Measurements from ENCODE around the gene NOL7. TPM values are rescaled to one million over a fixed set of nuclear protein-coding genes. Genes with fewer than 3 reads are reported as not detected.

NOL7 gene
- total and polyA plus RNA-seq, 2 donors (not counting 1 experiment from before 2014, with no cell fraction given) = 24.7 to 58.3 TPM

GRCh38 chr6:13635948-13636658 lies 21.0 kb downstream of the NOL7 start:
- TF ChIP-seq EZH2 (IDR thresholded peaks at IDR 0.05; ENCODE audit: borderline replicate concordance, insufficient read depth, low read depth, low read length, poor library complexity, severe bottlenecking) (no peak), CTCF (IDR thresholded peaks at IDR 0.05) (no peak)
- Mint-ChIP-seq H3K27ac (no peak overlapping the region), H3K4me1 (peaks cover 10% of the 10 kb centered on the region), H3K4me3 (no peak overlapping the region), H3K27me3 (no peaks in the 10 kb centered on the region), H3K9me3 (ENCODE audit: insufficient read depth) (no peaks in the 10 kb centered on the region)
- Histone ChIP-seq H3K27ac (ENCODE audit: low read length in 2 of 2) (no peak overlapping the region), H2AFZ (ENCODE audit: insufficient read depth, low read depth, low read length, poor library complexity, severe bottlenecking) (no peak overlapping the region), H3K9me3 (ENCODE audit: control extremely low read depth in 1 of 3, control insufficient read depth in 2 of 3, insufficient read depth in 1 of 3, low read length in 2 of 3) (no peaks in the 10 kb centered on the region), H3K79me2 (ENCODE audit: control insufficient read depth, insufficient read depth, low read length) (no peaks in the 10 kb centered on the region), H3K27me3 (replicated peaks in 1 of 4; ENCODE audit: control extremely low read depth in 1 of 4, control insufficient read depth in 3 of 4, insufficient read depth in 4 of 4, low read length in 3 of 4) (no peaks in the 10 kb centered on the region), H3K4me3 (ENCODE audit: control extremely low read depth in 1 of 5, extremely low read depth in 1 of 5, insufficient read depth in 1 of 5, low read depth in 2 of 5, low read length in 4 of 5) (no peak overlapping the region), H4K20me1 (ENCODE audit: control insufficient read depth, insufficient read depth, low read length, poor library complexity, severe bottlenecking) (no peaks in the 10 kb centered on the region), H3K4me1 (ENCODE audit: control insufficient read depth in 2 of 2, insufficient read depth in 2 of 2, low read length in 2 of 2) (no peaks in the 10 kb centered on the region), H3K36me3 (replicated peaks in 1 of 2; ENCODE audit: control extremely low read depth in 1 of 2, control insufficient read depth in 1 of 2, extremely low read depth in 1 of 2, insufficient read depth in 2 of 2, low read length in 1 of 2) (peaks cover 7 to 48% of the 10 kb centered on the region in 2 experiments), H3K9ac (ENCODE audit: low read length) (no peak overlapping the region), H3K4me2 (replicated peaks; ENCODE audit: low read depth, low read length, poor library complexity, severe bottlenecking) (no peak overlapping the region)
- no peak for DNase-seq
- no CpG with 5 or more reads among the region's 4 CpGs for WGBS (ENCODE audit: insufficient coverage)
- intact Hi-C loops (cut with micrococcal nuclease) = no loop called here
- no peak for ATAC-seq (ENCODE audit: low read depth)
- ChIA-PET POLR2A (no interaction called here), CTCF (interaction anchor here (0.7 to 1.6 kb wide), 4 partner anchors 9 to 725 kb away, joined by 3 to 8 read pairs (median 3); no protein-coding TSS in a partner anchor)

- POLR2A ChIA-PET = interaction anchor here (0.6 kb wide), 1 partner anchor 252 kb away, joined by 8 read pairs; no protein-coding TSS in a partner anchor
- no peak overlapping the region for H3K4me2 ChIP-seq (replicated peaks; ENCODE audit: low read depth, low read length, poor library complexity, severe bottlenecking)
- intact Hi-C loops (cut with micrococcal nuclease) = no loop called here
Measured at GRCh38 chr6:13638014-13638413, 22.9 kb downstream of the NOL7 start.

More at GRCh38 chr6:13638014-13638413, 22.9 kb downstream of the NOL7 start:
- Histone ChIP-seq H3K27ac (ENCODE audit: low read length in 2 of 2) (no peak overlapping the region), H4K20me1 (ENCODE audit: control insufficient read depth, insufficient read depth, low read length, poor library complexity, severe bottlenecking) (no peaks in the 10 kb centered on the region), H3K9me3 (ENCODE audit: control extremely low read depth in 1 of 3, control insufficient read depth in 2 of 3, insufficient read depth in 1 of 3, low read length in 2 of 3) (no peaks in the 10 kb centered on the region), H2AFZ (ENCODE audit: insufficient read depth, low read depth, low read length, poor library complexity, severe bottlenecking) (no peak overlapping the region), H3K9ac (ENCODE audit: low read length) (no peak overlapping the region), H3K27me3 (replicated peaks in 1 of 4; ENCODE audit: control extremely low read depth in 1 of 4, control insufficient read depth in 3 of 4, insufficient read depth in 4 of 4, low read length in 3 of 4) (no peaks in the 10 kb centered on the region), H3K4me3 (ENCODE audit: control extremely low read depth in 1 of 5, extremely low read depth in 1 of 5, insufficient read depth in 1 of 5, low read depth in 2 of 5, low read length in 4 of 5) (no peak overlapping the region), H3K79me2 (ENCODE audit: control insufficient read depth, insufficient read depth, low read length) (no peaks in the 10 kb centered on the region), H3K36me3 (replicated peaks in 1 of 2; ENCODE audit: control extremely low read depth in 1 of 2, control insufficient read depth in 1 of 2, extremely low read depth in 1 of 2, insufficient read depth in 2 of 2, low read length in 1 of 2) (peaks cover 0 to 42% of the 10 kb centered on the region in 2 experiments), H3K4me1 (ENCODE audit: control insufficient read depth in 2 of 2, insufficient read depth in 2 of 2, low read length in 2 of 2) (no peaks in the 10 kb centered on the region)
- no peak overlapping the region for H3K4me3 Mint-ChIP-seq
- no peaks in the 10 kb centered on the region for H3K9me3 Mint-ChIP-seq (ENCODE audit: insufficient read depth)
- WGBS (ENCODE audit: insufficient coverage) = no CpG with 5 or more reads among the region's 1 CpG
- no peaks in the 10 kb centered on the region for H3K27me3 Mint-ChIP-seq
- peaks cover 10% of the 10 kb centered on the region for H3K4me1 Mint-ChIP-seq
- H3K27ac Mint-ChIP-seq = no peak overlapping the region
- DNase-seq (no peak), ATAC-seq (ENCODE audit: low read depth) (no peak)
- TF ChIP-seq EZH2 (IDR thresholded peaks at IDR 0.05; ENCODE audit: borderline replicate concordance, insufficient read depth, low read depth, low read length, poor library complexity, severe bottlenecking) = no peak
- TF ChIP-seq CTCF (IDR thresholded peaks at IDR 0.05) = no peak
- CTCF ChIA-PET = no interaction called here

Data from B cell (primary cell).